Measurements from ENCODE around the gene DOCK6.

Gene DOCK6

DNA sequence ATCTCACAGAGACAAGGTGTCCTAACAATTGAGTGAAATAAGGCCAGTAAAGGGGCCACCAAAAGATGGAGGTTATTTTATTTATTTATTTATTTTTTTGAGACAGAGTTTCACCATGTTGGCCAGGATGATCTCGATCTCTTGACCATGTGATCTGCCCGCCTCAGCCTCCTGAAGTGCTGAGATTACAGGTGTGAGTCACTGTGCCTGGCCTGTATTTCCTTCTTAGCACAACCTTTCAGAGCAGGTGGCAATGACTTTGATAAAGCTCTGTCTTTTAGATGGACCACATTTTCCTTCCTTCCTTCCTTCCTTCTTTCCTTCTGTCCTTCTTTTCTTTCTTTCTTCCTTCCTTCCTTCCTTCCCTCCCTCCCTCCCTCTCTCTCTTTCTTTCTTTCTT lies 11.0 kb upstream of the DOCK6 start:
- no peak for DNase-seq

DNA sequence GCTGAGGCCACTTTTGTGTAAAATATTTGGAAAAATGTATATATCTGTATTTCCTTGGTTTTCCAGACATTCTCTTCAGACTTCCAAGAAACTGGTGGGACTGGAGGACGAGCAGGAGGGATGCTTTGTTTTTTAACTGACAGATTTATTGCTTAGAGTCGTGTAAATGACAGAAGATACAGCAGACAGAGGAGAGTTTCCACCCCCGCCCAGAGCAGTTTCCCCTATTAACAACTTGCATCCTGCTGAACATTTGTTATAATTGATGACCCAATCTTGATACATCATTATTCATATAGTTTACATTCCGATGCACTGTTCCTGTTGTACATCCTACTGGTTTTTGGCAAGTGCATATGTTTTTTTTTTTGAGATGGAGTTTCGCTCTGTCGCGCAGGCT lies 7.1 kb upstream of the DOCK6 start:
- no peak for DNase-seq

GRCh38 chr19:11268783-11269267 lies 6.5 kb upstream of the DOCK6 start:
- DNase-seq, result no peak

GRCh38 chr19:11267316-11268085 lies 5.2 kb upstream of the DOCK6 start:
- DNase-seq, result no peak

DNA sequence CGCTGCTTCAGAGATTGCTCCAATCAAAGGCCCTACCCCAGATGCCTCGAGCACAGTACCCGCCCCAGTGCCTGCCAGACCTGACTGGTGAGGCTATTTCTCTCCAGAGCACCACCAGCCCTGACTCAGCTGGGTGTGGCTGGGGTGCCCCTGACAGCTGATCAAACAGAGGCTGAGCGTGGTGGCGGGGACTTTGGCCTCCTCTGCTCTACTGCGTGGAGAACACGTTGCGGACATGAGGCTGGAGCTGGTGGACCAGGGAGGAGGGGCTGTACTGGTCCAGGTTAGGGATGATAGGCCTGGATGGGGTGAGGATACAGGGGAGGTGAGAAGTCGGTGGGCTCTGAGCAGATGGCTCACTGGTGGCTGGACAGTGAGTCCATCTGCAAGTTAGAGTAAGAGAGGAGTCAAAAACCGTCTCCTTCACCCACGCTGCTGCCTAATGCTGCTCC lies 3.5 kb upstream of the DOCK6 start:
- no peak for DNase-seq

- no peak for DNase-seq
These were observed 3.0 kb upstream of the DOCK6 start for GRCh38 chr19:11265177-11265784.

- DNase-seq, result no peak
These were observed 2.3 kb upstream of the DOCK6 start for GRCh38 chr19:11264452-11265176.

DNA sequence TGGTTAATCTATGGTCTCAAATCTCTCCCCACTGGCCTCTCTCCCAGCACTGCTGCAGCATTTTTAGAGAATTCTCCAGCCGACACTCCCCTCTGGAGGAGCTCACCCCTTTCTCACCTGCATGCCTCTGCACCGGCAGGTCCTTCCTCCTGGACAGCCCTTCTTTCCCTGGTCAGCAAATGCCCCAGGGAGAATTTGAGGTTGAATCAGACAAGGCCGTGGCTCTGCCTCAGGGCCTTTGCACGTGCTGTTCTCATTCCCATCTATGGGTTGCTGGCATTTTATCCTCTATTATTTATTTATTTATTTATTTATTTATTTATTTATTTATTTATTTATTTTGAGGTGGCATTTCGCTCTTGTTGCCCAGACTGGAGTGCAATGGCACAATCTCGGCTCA lies 1.4 kb upstream of the DOCK6 start:
- DNase-seq, result no peak

GRCh38 chr19:11261431-11261970 lies 823 bp downstream of the DOCK6 start:
- DNase-seq, result no peak

GRCh38 chr19:11260996-11261395 lies 1.3 kb downstream of the DOCK6 start:
- DNase-seq, result no peak

- DNase-seq, result no peak
These were observed 4.4 kb downstream of the DOCK6 start for GRCh38 chr19:11257846-11258380.

DNA sequence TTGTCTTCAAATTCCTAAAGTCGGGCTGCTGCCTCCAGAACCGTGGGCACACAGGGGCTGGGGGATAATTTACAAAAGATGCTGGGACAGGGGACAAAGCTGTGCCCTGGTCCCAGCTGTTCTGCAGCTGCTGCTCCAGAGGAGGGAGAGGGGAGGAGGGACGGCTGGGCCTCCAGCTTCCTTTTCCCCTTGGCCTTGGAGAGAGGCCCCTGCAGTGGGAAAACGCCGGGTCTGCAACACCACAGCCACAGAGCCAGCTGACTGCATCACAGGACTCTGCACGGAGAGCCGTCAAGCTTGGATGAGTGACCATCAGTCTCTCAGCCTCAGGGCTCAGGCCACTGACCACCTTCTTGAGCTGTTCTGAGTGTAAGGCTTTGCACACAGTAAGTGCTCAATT lies 6.1 kb downstream of the DOCK6 start:
- no peak for DNase-seq

- DNase-seq, result no peak
These were observed 7.7 kb downstream of the DOCK6 start for GRCh38 chr19:11254666-11255065.

- DNase-seq, result no peak
These were observed 9.5 kb downstream of the DOCK6 start for GRCh38 chr19:11252665-11253355.

DNA sequence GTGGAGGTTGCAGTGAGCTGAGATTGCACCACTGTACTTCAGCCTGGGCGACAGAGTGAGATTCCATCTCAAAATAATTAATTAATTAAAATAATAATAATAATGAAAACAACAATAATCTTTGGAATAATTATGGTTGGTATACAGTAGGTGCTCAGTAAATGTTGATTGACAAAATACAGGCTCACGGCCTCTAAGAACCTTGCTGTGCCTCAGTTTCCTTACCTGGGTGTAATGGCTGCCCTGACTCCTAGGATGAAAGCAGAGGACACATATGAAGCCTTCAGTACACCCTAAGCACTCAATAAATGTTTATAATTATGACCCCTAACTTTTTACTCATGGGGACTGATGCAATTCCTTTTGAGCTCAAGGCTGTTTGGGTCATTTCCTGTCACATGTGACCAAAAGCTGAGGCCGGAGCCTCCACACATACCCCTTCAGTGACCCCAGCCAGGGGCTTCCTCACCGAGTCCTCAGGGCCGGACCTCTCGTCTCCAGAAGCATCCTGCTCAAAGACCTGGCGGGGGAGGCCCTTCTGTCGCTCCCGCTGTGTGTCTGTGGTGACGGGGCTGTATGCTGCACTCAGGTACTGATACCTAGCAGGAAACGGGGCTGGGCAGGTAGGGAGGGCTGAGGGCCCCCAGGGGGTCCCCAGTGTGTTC lies 10.5 kb downstream of the DOCK6 start:
- DNase-seq, result no peak

DNA sequence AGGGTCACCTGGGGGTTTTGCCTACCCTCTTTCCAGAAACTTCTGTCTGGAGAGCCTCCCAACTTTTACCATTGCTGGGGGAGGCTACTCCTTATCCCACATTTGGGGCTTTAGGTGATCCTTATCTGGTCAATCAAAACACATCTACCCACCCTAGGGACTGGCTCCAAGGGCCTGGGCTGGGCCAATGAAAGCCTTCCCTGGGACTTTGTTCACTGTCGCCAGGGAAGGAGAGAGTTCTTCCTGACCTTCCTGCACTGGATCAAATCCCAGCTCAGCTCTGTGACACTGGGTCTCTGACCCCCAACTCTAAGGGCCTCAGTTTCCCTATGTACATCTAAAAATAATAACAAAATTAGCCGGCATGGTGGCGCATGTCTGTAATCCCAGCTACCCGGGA lies 11.1 kb downstream of the DOCK6 start:
- no peak for DNase-seq

GRCh38 chr19:11248852-11249251 lies 13.5 kb downstream of the DOCK6 start:
- DNase-seq, result no peak

DNA sequence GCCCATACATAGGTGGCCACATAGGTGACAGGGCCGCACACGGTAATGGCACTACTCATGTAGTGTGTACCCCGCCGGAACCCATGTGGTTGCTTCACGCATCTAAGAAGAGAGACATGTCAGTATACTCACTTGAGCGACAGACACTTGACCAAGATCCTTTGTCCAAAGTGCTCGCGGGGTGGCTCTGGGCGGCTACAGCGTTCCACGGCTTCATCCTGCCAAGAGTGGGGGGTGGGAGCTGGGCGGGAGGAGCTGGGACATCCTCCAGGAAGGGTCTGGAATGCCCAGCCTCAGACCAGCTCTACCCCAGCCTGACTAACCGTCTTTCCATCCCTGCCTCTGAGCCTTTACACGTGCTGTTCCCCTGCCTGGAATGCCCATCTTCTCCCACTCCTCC lies 14.4 kb downstream of the DOCK6 start:
- no peak for DNase-seq

GRCh38 chr19:11247391-11247790 lies 14.9 kb downstream of the DOCK6 start:
- DNase-seq, result no peak

DNA sequence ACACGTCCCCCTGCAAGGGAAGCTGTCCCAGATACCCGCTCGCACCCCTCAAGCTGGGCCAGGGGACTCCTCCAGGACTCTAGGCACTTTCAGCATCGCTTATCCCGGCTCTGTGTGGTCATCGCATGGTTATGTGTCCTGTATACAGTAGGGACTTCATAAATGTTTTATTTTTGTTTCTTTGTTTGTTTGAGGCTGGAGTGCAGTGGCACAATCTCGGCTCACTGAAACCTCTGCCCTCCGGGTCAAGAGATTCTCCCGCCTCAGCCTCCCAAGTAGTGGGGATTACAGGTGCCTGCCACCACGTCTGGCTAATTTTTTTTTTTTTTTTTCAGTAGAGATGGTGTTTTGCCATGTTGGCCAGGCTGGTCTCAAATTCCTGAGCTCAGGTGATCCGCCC lies 15.4 kb downstream of the DOCK6 start:
- no peak for DNase-seq

GRCh38 chr19:11244846-11245589 lies 17.3 kb downstream of the DOCK6 start:
- no peak for DNase-seq

All from activated gamma-delta T cell (primary cell).